IMR-90 (cell line): Measurements from ENCODE around the gene LY6G6D.

Source experiments
- BHLHE40 ChIP-seq: fragments of 150-350 bp; IDR thresholded peaks from 2 replicates; pipeline ENCODE4 v1.6.1; 2016; ENCODE audit warnings: mild to moderate bottlenecking, low read depth, low read length
- CTCF ChIP-seq: conservative IDR thresholded peaks from 2 replicates; pipeline ENCODE4 v1.5.1; 2012; ENCODE audit warnings: mild to moderate bottlenecking, low read depth, low read length, improper control_type of control experiment
- ELK1 ChIP-seq: fragments of 150-350 bp; IDR thresholded peaks from 2 replicates; pipeline ENCODE4 v1.6.1; 2016; ENCODE audit warnings: low read depth, mild to moderate bottlenecking, low read length, moderate library complexity, borderline replicate concordance
- FOS ChIP-seq: fragments of 150-350 bp; IDR thresholded peaks from 2 replicates; pipeline ENCODE4 v1.6.1; 2016; ENCODE audit warnings: low read depth, low read length
- MAFK ChIP-seq: IDR thresholded peaks from 2 replicates; pipeline ENCODE4 v1.6.1; 2012; ENCODE audit warnings: low read depth, low read length, improper control_type of control experiment
- MAZ ChIP-seq: IDR thresholded peaks from 2 replicates; pipeline ENCODE4 v1.6.1; 2012; ENCODE audit warnings: low read depth, mild to moderate bottlenecking, low read length, improper control_type of control experiment, moderate library complexity, borderline replicate concordance
- NFE2L2 ChIP-seq: fragments of 150-350 bp; IDR thresholded peaks from 2 replicates; pipeline ENCODE4 v1.6.1; 2016; ENCODE audit warnings: low read depth, mild to moderate bottlenecking, low read length
- POLR2A ChIP-seq: IDR thresholded peaks from 2 replicates; pipeline ENCODE4 v1.6.1; 2012; ENCODE audit warnings: mild to moderate bottlenecking, low read depth, low read length
- RAD21 ChIP-seq: IDR thresholded peaks from 2 replicates; pipeline ENCODE4 v1.6.1; 2012; ENCODE audit warnings: low read length, improper control_type of control experiment
- RCOR1 ChIP-seq: IDR thresholded peaks from 2 replicates; pipeline ENCODE4 v1.6.1; 2012; ENCODE audit warnings: mild to moderate bottlenecking, low read length, improper control_type of control experiment; ENCODE audit not compliant: insufficient replicate concordance
- RFX5 ChIP-seq: IDR thresholded peaks from 2 replicates; pipeline ENCODE4 v1.8.0; 2012; ENCODE audit warnings: low read depth, mild to moderate bottlenecking, low read length, moderate library complexity

- TF ChIP-seq CTCF (no peak), RCOR1 (no peak), POLR2A (no peak), MAZ (no peak), RFX5 (no peak), RAD21 (no peak), FOS (no peak), ELK1 (no peak), NFE2L2 (no peak), BHLHE40 (no peak), MAFK (no peak)
Measured at GRCh38 chr6:31715022-31715958, at the start of gene LY6G6D.
